IPS-18a (cell line): Measurements from ENCODE around the gene CAMKMT.

ENCODE experiments used
- H3K27ac ChIP-seq: one replicate; pipeline ENCODE4 v1.5.1; 2013; ENCODE audit warnings: low read length
- H3K27me3 ChIP-seq: one replicate; pipeline ENCODE4 v1.6.1; 2013; ENCODE audit warnings: mild to moderate bottlenecking, low read length; ENCODE audit not compliant: control insufficient read depth, insufficient read depth
- H3K36me3 ChIP-seq: one replicate; pipeline ENCODE4 v1.6.1; 2013; ENCODE audit warnings: low read depth, low read length; ENCODE audit not compliant: control insufficient read depth
- H3K4me1 ChIP-seq: one replicate; pipeline ENCODE4 v1.6.1; 2013; ENCODE audit warnings: low read depth, low read length; ENCODE audit not compliant: control insufficient read depth
- H3K4me3 ChIP-seq: one replicate; pipeline ENCODE4 v1.5.1; 2013; ENCODE audit warnings: low read length
- H3K9ac ChIP-seq: one replicate; pipeline ENCODE4 v1.6.1; 2013; ENCODE audit warnings: mild to moderate bottlenecking, low read length, moderate library complexity
- H3K9me3 ChIP-seq: one replicate; pipeline ENCODE4 v1.6.1; 2013; ENCODE audit warnings: low read depth, low read length; ENCODE audit not compliant: control insufficient read depth

CAMKMT gene

DNA sequence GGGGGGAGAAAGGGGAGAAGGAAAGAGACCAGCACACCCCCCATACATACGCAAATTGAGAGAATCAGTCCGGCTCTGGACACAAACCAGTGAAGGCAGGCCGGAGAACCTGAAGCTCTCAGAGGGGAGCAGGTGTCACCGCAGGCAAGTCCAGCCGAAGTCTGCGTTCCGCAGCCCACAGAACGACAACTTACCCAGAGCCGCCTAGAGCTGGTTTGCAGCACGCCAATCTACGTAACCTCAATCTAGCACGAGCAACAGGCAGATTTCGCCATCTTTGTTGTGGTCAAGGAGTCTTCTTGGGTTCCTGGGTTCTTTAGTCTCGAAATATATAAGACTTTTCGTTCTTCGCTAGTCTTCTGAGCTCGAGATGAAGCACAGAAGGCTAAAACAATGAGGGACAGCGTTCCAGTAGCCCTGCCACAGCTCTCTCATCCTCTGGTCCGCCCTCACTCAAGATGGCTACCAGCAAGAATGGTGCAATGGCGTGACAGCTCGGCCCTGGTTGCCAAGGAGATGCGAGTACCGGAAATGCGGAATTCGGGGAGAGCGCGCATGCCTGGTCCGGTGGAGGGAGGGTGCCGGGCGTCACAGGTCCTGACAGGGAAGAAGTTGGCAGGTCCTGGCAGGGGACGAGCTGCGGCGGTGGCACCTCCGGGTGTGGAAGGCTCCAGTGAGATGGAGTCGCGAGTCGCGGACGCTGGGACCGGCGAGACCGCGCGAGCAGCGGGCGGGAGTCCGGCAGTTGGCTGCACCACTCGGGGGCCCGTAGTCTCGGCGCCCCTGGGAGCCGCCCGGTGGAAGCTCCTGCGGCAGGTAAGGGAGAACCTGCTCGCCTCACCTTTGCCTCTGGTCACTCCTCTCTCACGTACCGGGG, at the start of gene CAMKMT, which contains the start of gene PREPL:
Gene CAMKMT (plus strand): TSS at position 618 of the 877 bp plus-strand sequence.
Gene PREPL (minus strand): TSS at position 165 of the 877 bp plus-strand sequence. CDS start 15,152 bp downstream, outside the sequence.
- H3K4me3 ChIP-seq, result peak within 1 kb of the TSS; percentile 94
- peak within 1 kb of the TSS; percentile 94 for H3K27ac ChIP-seq
- H3K9ac ChIP-seq, result peak within 1 kb of the TSS; percentile 81
- peaks cover 11% of the 10 kb centered on the region for H3K4me1 ChIP-seq
- H3K9me3 ChIP-seq, result no peaks in the 10 kb centered on the region
- H3K36me3 ChIP-seq, result no peaks in the 10 kb centered on the region
- no peaks in the 10 kb centered on the region for H3K27me3 ChIP-seq

DNA sequence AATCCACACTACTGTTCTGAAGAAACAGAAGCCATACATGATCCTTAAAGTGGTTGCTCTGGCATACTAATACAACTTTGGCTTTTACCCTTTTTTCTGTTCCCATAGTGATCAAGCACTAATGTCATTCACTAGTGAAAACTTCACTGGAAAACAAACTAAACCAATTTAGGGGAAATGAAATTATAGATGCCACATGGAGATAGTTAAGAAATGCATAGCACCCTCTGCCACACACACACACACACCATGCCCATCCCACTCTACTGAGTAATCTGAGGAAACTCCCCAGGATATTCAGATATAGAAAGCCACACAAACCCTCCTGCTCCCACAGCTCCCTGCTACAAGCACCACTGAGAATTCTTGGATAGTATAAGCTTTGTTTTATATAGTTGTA, 47.4 kb upstream of the CAMKMT start:
- Histone ChIP-seq H3K27me3 (no peaks in the 10 kb centered on the region), H3K4me3 (no peak overlapping the region), H3K36me3 (no peaks in the 10 kb centered on the region), H3K9me3 (peaks cover 16% of the 10 kb centered on the region), H3K4me1 (peaks cover 4% of the 10 kb centered on the region), H3K27ac (no peak overlapping the region), H3K9ac (no peak overlapping the region)

DNA sequence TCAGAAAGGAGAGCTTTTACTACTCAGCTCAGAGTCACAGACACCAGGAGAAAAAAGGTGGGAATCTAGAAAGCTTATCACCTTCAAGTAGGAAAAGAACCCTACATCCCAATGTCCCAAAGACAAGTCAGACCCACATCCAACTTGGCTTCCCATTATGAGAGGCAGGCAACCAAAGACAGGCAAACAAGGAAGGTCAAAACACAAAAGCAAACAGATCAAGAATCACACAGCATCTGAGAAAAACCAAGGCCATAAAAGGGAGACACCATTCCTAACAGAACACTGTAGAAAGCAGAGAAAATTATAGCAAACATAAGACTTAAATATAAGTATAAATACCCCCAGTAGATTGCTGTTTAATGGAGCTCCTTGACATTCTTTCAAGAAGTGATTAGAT, 45.8 kb upstream of the CAMKMT start:
- Histone ChIP-seq H3K36me3 (peaks cover 6% of the 10 kb centered on the region), H3K27ac (no peak overlapping the region), H3K27me3 (no peaks in the 10 kb centered on the region), H3K4me1 (peaks cover 4% of the 10 kb centered on the region), H3K9ac (no peak overlapping the region), H3K4me3 (no peak overlapping the region), H3K9me3 (peaks cover 1% of the 10 kb centered on the region)

DNA sequence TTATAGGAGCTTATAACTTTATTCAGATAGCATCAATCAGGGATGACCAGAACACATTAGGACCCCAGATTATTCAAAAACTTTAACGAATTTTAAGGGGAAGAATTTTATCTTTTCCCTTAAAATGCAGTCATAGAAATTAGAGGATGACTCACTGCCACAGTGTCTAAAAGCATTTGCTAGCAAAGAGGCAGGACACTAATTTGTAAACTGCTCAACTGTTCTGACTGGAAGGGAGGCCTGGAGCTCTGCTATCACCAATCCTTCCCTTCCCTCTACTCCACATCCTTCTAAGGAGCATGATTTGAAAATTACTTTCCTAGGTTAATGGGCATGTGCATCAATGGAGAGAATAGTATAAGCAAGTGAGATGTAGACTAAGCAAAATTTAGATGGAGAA, 40.9 kb upstream of the CAMKMT start:
- Histone ChIP-seq H3K4me1 (peaks cover 1% of the 10 kb centered on the region), H3K9me3 (no peaks in the 10 kb centered on the region), H3K4me3 (no peak overlapping the region), H3K27me3 (no peaks in the 10 kb centered on the region), H3K36me3 (peaks cover 44% of the 10 kb centered on the region), H3K27ac (no peak overlapping the region), H3K9ac (no peak overlapping the region)

DNA sequence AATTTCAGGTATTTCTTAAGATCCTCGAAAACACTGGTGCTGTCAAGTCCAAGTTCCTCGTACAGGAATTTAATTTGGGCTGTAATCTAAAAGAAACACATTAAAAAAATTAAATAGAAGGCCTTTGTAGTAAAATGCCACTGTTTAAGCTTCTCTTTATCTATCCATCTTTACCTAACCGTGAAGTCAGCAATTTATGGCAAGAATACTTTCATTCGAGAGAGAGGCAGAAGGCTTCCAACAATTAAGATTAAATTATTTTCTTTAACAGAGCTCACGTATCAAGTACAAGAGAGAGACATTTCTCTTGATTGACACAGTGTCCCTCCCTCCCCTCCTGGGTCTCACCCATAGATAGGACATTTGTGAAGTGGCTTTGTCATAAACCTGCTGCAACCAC, 40.4 kb upstream of the CAMKMT start:
- Histone ChIP-seq H3K27me3 (no peaks in the 10 kb centered on the region), H3K9me3 (no peaks in the 10 kb centered on the region), H3K27ac (no peak overlapping the region), H3K9ac (no peak overlapping the region), H3K4me3 (no peak overlapping the region), H3K4me1 (no peaks in the 10 kb centered on the region), H3K36me3 (peaks cover 48% of the 10 kb centered on the region)

DNA sequence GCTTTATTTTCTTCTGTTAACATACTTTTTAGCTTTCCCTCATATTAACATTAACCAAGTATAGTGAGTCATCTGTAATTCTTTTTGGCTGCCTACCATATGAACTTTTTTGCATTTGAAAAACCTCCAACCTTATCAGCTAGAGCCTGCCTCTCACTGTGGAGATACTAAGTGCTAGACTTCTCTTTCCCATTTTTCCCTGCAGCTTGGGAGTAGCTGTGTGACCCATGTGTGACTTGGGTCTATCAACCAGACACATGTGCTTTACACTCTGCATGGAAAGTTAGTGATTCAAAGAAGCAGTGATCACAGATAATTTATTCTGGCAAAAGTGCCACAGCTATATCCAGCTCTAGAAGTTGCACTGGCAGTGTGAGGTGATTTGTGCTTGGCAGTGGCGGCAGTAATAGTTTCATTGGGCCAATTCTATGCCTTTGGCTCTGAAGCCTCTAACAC, 36.7 kb upstream of the CAMKMT start:
- peaks cover 50% of the 10 kb centered on the region for H3K36me3 ChIP-seq
- H3K9ac ChIP-seq, result no peak overlapping the region
- no peaks in the 10 kb centered on the region for H3K27me3 ChIP-seq
- no peak overlapping the region for H3K27ac ChIP-seq
- no peak overlapping the region for H3K4me3 ChIP-seq
- H3K9me3 ChIP-seq, result no peaks in the 10 kb centered on the region
- no peaks in the 10 kb centered on the region for H3K4me1 ChIP-seq

DNA sequence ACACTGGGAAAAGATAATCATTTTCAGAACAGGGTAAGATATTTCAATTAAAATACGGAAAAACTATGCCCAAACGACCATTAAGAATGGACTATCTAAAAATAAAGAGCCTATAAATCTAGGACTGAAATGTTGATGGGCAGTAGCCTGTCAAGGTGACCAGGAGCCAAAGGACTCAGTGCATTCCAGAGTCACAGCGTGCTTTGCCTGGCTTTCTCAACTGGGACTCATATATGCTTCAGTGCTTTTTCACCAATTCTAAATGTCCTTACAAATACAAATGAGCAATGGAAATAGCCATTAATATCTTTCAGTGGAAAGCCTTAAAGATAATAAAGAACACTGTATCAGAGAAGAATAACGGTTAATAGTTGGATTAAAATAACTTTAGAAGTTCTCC, 35.9 kb upstream of the CAMKMT start:
- Histone ChIP-seq H3K4me3 (no peak overlapping the region), H3K27ac (no peak overlapping the region), H3K9me3 (no peaks in the 10 kb centered on the region), H3K36me3 (peaks cover 49% of the 10 kb centered on the region), H3K4me1 (no peaks in the 10 kb centered on the region), H3K27me3 (no peaks in the 10 kb centered on the region), H3K9ac (no peak overlapping the region)

DNA sequence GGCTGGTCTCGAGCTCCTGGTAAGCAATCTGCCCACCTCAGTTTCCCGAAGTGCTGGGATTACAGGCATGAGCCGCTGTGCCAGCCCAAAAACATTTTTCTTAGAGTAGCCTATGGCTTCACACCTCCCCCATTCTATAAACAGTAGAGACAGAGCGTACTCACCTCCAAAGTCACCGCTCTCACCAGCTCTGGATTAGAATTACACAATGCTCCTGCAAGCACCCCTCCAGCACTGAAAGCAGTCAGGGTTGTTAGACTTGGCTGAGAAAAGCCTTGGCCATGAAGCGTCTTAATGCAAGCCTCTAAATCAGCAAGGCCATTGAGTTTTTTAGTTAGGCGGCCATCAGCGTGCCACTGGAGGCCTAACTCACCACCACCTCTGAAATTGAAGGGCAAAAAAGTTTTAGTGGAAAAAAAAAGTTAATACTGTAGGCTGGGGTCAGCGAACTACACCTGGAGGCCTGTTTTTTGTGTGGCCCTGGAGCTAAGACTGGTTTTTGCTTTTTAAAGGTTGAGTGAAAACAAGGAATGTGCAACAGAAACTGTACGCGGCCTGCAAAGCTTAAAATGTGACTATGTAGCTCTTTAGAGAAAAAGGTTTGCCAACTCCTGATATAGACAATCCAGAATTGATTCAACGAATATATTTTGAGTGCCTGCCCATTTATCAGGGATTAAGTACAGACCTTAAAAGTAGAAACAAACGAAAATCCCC, 35.0 kb upstream of the CAMKMT start:
- Histone ChIP-seq H3K4me1 (no peaks in the 10 kb centered on the region), H3K9me3 (no peaks in the 10 kb centered on the region), H3K4me3 (no peak overlapping the region), H3K9ac (no peak overlapping the region), H3K36me3 (peaks cover 45% of the 10 kb centered on the region), H3K27me3 (no peaks in the 10 kb centered on the region), H3K27ac (no peak overlapping the region)

DNA sequence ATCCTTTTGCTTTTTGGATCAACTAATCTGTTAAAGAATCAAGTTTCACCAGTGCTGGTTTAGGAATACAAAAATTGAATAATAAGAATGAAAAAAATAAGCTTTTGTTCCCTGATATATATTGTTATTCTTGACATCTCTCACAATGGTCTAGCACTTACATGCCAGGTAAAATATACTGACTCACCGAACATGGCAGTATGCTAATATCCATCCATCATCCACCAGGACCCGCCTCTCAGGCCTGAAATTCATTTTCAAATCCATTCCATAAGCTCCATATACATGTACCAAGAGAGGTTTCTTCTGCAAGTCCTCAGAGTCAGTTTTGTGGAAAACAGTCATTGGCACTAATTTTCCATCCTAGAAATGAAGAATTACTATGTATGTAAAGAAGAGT, 33.0 kb upstream of the CAMKMT start:
- H3K9ac ChIP-seq, result no peak overlapping the region
- peaks cover 32% of the 10 kb centered on the region for H3K36me3 ChIP-seq
- H3K4me1 ChIP-seq, result no peaks in the 10 kb centered on the region
- no peak overlapping the region for H3K27ac ChIP-seq
- H3K9me3 ChIP-seq, result no peaks in the 10 kb centered on the region
- H3K27me3 ChIP-seq, result no peaks in the 10 kb centered on the region
- no peak overlapping the region for H3K4me3 ChIP-seq

DNA sequence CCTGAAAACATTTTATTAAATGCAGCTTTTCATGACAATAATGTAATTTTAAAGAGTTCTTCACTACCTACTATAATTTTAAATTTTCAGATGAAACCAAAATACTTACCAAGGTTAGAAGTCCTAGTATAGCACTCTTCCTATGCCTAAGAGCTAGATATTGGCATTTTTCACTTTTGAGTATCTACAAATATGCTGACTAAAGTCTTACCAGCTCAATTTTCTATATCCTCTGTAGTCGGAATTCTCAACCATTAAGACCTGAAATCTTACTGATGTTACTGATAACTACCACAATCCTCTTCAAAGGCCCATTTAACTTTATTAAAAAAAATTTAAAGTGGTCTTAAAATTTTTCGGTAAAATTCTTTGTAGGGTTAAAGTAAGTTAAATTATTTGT, 32.4 kb upstream of the CAMKMT start:
- Histone ChIP-seq H3K9me3 (no peaks in the 10 kb centered on the region), H3K9ac (no peak overlapping the region), H3K4me1 (no peaks in the 10 kb centered on the region), H3K27me3 (no peaks in the 10 kb centered on the region), H3K4me3 (no peak overlapping the region), H3K27ac (no peak overlapping the region), H3K36me3 (peaks cover 28% of the 10 kb centered on the region)

DNA sequence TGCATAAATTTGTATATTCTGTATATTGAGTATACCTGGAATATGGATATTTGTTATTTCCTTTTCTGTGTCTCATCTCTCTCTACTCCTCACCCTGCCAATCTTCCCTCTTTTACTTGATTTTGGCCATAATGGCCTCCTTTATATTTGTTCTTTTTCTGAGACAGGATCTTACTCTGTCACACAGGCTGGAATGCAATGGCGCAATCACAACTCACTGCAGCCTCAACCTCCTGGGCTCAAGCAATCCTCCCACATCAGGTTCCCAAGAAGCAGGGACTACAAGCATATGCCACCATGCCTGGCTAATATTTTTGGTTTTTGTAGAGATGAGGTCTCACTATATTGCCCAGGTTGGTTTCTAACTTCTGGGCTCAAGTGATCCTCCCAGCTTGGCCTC, 30.9 kb upstream of the CAMKMT start:
- H3K9ac ChIP-seq, result no peak overlapping the region
- H3K27me3 ChIP-seq, result no peaks in the 10 kb centered on the region
- H3K4me1 ChIP-seq, result no peaks in the 10 kb centered on the region
- H3K4me3 ChIP-seq, result no peak overlapping the region
- no peak overlapping the region for H3K27ac ChIP-seq
- no peaks in the 10 kb centered on the region for H3K9me3 ChIP-seq
- peaks cover 20% of the 10 kb centered on the region for H3K36me3 ChIP-seq
